Activated T-cell treated with anti-CD3 and anti-CD28 coated beads for 4 hours (primary cell): Measurements from ENCODE around the gene CNOT1.

Experiments used
- DNase-seq: peaks from one replicate; pipeline ENCODE4 v3.0.0-alpha.2; 2020

CNOT1 gene

DNA sequence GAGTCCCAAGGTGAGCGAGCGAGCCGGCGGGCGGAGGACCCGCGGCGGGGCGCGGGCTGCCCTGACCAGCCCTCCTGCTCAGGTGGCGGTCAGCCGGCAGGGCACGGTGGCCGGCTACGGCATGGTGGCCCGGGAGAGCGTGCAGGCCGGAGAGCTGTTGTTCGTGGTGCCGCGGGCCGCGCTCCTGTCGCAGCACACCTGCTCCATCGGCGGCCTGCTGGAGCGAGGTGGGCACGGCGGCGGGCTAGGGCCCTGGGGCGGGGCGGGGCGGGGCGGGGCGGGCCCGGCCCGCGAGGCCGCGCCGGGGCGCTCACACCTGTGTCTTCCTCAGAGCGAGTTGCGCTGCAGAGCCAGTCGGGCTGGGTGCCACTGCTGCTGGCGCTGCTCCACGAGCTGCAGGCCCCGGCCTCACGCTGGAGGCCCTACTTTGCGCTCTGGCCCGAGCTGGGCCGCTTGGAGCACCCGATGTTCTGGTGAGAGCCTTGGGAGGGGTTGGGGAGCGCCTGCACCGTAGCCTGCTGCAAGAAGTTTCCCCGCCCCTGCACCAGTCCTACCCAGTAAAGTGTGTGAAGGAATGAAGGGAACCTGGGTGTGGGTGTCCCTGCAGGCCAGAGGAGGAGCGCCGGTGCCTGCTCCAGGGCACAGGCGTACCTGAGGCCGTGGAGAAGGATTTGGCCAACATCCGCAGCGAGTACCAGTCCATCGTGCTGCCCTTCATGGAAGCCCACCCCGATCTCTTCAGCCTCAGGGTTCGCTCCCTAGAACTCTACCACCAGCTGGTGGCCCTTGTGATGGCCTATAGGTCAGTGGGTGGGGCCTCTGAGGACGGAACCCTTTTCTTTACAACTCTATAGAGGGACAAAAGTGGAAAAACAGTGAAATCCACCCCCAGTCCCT is 113.5 kb downstream of the CNOT1 start:
- no peak for DNase-seq

DNA sequence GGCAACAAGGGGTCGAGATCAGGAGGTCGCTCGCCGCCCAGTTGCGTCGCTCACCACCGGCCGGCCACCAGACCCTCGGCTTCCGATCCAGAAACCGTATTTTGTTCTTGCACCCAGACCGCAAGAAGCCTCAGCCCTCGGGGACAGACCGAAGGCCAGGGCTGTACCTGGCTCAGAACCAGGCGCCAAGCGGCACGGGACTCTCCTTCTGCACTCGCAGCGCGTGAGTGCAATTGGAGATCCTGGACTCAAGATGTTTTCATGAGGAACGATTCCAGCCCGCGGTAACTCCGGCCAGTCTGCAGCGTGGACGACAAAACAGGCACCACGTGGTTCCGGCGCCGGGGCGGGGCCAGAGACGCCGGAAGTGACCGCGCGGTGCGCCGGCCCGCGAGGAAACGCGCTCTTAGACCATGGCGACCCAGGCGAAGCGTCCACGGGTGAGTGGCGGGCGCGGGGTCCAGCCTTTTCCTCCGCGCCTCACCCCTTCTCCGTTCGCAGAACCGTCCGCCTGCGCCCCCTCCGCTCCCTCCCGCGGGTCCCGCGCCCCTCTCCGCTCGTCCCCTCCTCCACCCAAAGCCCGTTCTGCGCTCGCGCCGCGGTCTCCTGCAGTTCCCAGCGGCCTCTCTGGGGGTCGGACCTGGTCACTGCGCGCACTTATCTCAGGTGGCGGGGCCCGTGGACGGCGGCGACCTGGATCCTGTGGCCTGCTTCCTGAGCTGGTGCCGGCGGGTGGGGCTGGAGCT is 114.3 kb downstream of the CNOT1 start, which contains the start of gene SETD6:
Gene SETD6 (plus strand): TSS at position 393 of the 746 bp plus-strand sequence. CDS start 21 bp downstream, at position 414.
- peak; percentile 50 for DNase-seq

DNA sequence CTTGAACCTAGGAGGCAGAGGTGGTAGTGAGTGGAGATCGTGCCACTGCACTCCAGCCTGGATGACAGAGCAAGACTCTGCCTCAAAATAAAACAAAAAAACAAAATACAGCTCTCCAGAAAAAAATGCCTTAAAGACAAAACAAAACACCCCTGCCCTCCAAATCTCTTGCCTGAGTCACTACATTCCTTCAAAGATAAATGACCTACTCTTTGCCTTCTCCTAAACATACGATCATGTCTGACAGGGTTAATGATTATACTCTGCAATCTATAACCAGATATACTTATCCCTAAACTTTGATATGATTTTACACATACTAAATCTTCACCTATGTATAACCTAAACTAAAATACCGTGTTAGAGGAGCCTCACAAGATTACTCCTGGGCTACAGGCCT is 115.8 kb downstream of the CNOT1 start:
- DNase-seq: no peak

DNA sequence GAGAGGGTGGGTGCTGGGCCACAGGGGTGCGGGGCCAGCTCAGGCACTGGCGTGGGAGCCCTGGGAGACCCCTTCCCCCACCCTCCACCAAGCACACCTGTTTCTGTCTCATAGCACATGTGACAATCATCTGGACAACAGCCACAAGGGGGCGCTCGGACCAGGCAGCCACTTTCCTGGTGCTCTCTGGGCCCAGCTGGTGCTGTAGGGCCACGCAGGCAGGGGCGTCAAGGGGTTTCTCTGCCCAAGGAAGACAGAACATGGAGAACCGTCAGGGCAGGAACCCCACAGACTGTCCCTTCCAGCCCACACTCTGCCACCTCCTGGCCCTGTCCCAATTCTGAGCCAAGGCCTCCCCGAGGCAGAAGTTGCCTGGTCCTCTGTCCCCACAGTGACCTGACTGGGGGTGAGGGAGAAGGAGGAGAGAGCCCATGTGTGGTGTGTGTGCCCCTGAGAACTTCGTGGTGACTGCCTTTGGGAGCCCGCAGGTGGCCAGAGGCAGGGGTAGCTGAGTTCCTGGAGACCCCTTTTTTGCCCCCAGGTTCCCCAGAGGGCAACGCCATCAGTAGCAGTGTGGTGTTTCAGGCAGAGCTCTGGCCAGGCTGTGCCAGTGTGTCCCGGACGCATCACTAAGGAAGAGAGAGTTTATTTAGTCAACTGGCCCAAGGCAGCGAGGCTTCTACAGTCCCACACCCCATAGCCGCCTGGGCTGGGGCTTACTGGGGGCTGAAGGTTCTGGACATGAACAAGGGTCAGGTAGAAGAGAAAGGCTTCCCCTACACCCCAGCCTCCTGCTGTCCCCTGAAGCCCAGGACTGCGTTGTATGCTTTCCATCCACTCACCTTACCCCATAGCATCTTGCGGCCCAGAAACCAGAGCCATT is 117.5 kb downstream of the CNOT1 start:
- peak; percentile 83 for DNase-seq

DNA sequence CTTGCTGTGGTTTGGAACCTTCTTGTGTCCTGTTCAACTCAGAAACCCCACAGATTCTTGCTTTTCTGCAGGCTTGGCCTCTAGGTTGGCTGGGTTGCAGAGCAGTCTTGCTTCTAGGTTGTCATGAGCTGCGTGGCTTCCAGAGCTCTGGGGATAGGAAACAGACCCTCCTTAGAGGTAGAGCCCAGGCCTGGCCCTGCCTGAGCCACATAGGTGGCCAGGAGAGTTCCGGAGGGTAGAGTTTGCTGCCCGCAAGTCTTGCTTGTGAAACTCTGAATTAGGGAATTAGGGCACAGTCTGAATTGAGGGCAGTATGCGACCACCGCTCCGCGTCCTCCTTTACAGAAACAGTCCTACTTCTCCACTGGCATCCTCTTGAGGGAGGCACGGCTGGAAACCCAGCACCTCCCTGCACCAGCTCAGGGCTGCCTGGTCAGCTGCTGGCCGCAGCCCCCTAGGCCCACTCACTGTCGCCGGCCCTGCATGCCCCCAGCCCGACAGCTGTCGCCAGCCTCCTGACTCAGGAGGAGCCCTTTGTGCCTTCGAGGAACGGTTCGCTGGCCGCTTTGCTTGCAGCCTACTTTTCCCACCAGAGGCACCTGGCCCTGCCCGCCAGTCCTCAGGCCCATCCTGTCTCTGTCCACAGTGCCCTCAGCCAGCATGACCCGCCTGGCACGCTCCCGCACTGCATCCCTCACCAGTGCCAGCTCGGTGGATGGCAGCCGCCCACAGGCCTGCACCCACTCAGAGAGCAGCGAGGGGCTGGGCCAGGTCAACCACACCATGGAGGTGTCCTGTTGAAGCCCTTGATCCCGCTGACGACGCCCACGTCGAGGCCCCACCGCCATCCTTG is 118.6 kb downstream of the CNOT1 start:
- no peak for DNase-seq

DNA sequence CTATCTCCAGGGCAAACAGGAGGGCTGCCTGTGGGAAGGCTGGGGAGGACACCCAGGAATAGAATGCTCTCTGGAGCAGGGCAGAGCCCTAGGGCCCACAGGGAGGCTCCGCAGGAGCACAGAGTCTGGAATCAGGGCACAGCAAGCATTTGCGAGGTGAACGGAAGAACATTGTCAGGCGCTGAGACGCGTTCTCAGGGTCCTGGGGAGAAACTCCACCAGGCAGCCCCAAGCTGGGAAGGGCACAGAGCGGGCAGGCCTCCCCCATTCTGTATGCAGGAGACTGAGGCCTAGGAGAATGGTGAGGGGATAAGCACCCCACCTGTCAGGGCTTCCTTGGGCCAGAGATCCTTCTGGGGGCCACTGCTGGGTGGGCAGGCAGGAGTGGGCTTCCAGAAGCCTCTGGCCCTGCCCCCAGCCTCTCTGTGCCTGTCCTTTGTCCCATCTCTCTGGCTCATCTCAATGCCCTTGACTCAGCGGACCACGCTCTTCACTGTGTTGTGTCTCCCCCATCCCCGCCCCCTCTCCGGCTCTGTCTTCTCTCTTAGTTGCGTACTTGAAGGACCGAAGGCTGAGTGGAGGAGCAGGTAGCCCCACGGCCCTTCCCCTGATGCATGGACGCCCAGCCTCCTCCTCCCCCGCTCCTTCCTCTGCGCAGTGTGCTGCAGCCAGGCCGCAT is 119.4 kb downstream of the CNOT1 start:
- no peak for DNase-seq

DNA sequence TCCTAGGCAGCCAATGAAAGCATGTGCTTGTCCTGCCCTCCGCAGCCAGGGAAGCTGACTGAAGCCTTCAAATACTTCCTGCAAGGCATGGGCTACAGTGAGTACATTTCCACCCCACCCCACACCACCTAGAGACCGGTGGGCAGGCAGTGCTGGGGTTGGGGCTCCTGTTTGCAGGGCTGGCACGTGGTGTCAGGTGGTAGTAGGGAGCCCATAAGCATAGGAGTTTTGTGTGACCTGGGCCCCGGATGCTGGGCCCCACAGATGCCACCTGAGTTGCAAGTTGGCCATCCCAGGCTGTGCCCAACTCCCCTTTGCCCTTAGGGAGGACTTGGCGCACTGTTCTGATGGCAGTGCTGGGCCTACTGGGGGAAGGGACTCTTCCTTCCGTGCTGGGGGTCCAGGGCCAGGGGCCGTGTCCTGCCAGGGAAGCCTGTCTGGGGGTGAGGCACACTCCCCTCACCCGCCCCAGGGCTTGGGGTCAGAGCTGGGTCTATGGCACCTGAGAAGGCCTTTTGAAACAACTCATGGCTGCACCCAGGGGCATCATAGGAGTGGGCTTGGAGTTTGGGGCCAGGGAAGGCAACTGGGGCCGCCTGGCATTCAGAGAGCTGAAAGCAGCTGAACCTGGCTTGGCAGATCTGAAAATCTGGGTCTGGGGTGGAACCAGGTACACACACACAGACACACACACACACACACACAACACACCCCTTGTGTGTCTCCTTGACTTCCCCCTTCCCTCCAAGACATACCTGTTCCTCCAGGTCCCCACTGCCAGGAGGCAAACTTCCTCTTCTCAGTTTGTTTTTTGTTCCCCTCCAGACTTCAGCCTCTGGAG is 120.2 kb downstream of the CNOT1 start:
- no peak for DNase-seq

DNA sequence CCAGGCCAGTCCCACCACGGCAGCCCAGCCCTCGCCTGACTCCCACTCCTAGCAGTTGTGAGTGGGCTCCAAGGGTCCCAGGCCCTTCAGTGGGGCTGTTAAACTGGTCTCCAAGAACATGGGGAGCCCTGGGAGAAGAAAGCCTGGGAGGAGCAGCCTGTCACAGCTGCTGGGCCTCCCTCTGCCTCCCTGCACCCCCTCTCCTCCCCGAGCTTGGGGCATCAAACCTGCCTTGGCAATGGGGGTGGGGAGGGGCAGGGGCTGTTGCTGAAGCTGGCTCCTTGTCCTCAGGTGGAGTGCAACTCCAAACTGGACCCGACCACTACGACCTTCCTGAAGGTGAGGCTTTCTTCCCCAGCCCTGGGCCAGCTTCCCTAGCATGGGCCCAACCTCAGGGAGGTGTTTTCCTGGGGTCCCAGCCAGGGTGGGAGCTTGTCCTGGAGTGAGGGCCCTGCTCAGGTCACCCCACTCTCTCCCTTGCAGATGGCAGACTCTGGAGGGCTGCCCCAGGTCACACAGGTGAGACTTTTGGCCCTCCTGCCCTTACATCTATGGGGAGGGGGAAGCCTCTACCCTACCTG is 120.9 kb downstream of the CNOT1 start:
- no peak for DNase-seq

DNA sequence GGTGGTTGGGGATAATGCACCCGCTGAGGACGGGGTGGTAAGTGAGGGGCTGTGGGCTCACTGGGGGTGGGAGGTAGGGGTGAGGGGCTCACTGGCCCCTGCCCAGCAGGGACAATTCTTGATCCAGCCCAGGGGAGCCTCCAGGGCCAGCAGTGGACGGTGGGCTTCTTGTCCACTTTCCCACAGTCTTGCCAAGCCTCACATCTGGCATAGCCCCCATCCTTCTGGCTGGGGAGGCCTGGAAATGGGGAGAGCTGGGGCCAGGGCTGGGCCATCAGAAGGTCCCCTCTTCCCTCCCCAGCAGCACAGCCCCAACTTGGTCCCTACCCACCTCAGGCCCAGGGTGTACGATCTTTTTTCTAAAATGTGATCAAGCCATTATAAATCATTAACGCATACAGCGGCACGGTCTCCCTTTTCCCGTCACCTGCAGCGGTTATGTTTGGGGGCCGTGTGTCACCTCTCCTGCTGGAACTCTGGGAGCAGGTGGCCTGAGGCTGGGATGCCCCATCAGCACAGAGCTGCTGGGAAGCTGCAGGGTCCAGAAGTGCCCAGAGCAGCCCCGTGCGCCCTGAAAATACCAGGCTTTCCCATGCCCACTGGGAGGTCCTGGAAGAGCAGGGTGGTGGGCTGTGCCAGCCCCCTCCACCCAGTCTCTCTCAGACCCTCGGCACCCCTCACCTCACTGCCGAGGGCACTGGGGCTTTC is 121.5 kb downstream of the CNOT1 start:
- DNase-seq: no peak

DNA sequence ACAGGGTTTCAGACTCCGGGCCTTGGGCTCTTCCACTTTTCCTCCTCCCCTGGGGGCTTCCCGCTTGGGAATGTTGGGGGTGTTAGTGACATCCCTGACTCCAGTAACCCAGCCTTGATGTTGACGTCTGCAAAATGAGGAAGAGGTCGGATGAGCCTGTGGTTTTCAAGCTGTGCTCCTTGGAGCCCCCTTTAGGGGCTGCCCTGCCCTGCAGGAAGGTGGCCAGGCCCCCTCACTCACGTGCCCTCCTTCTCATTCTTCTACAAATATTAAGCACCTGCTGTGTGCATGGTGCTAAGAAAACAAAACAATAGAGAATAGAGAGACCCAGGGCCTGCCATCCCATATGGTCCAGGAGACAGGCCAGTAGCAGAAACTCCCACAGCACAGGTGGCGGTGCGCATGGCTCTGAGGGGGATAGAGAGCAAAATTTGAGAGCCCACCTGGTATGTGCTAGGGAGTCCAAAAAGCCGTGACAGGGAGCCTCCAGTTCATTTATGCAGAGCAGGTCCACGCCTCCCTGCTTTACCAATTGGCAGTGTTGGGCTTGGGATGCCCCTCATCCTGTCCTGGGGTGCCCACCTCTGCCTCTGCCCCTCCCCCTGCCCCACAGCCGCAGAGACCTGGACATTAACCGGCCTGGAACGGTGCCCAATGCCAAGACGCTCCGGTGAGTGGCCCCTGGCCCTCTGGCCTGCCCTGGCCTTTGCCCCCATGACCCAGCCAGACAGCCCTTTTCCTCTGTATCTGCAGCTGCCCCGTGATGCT is 122.2 kb downstream of the CNOT1 start:
- no peak for DNase-seq

DNA sequence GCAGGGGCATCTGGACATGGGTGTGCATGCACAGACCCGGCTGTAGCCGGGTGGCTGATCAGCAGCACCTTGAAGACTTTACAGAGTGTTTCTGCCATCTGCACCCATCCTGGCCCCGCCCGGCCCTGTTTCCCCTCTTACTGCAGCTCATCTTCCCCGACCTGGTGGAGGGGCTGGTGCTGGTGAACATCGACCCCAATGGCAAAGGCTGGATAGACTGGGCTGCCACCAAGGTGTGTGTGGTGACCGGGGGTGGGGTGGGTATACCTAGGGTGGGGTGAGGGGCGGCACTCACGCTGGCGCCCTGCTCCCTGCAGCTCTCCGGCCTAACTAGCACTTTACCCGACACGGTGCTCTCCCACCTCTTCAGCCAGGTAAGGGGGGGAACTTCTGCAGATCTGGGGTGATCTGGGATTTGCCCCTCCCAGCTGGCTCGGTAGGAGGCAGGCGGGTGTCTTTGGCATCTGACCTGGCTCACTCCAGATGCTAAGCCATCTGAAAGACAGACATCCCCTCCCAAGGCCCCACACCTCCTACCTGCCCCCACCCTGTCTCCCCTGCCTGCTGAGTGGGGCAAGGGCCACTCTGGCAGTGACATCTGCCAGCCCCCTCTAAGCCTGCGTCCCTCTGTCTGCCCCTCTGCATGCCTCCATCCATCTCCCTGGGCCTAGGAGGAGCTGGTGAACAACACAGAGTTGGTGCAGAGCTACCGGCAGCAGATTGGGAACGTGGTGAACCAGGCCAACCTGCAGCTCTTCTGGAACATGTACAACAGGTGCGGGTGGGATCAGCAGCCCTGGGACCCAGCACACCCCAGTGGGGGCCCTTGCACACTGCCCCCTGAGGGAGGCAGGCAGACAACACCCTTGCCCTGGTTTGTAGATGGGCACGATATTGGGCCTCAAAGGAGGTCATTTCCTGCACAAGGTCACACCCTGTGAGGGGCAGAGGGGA is 123.1 kb downstream of the CNOT1 start:
- DNase-seq: no peak

DNA sequence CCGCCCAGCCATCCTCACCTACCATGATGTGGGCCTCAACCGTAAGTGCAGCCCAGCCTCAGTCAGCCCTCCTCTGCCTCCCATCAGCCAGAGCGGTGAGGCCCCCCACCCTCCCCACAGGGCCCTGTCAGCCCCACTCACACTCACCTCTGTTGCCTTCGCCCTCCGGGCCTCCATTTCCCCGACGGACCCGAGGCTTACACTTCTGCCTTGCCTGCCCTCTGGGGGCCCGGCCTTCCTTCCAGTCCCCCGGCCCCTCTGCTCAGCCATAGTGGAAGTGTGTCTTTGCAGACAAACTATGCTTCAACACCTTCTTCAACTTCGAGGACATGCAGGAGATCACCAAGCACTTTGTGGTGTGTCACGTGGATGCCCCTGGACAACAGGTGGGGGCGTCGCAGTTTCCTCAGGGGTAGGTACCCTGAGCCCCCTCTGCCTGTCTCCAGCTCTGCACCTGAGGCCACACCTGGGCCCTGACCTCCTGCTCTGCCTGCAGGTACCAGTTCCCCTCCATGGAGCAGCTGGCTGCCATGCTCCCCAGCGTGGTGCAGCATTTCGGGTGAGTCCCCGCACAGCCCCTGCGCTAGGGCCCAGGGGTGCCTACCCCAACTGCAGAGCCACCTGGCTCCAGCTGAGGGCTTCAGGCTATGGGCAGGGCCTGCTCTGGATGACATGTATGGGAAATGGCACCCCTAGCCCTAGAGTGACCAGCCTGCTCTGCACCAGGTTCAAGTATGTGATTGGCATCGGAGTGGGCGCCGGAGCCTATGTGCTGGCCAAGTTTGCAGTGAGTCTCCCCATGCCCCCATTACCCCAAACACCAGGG is 125.5 kb downstream of the CNOT1 start:
- DNase-seq: no peak

DNA sequence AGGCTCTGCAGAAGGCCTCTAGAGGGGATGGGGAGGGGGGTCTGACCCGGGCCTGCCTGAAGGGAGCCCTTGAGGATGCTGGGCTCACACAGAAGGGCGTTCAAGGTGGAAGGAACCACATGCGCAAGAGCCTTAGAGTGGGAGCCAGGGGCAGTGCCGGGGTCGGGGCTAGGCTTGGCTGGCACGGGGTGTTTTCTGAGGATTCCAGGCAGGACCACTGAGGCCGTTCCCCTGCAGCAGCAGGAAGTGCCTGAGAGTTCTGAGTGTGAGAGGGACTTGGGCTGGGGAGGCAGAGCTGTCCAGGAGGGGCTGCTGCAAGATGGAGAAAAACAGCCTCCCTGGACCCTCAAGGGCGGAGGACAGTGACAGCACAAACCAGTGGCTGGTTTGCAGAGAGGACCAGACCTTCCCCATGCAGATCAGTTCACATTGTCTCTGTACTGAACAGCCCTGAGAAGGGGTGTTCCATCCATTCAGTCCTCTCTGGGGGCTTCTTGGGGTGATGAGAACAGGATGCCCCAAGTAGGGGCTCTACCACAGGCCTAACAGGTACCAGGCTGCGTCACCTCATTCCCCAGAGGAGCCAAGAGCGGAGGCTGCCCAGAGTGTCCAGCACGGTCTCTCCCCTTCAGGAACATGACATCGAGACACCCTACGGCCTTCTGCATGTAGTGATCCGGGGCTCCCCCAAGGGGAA is 126.3 kb downstream of the CNOT1 start:
- DNase-seq: no peak

DNA sequence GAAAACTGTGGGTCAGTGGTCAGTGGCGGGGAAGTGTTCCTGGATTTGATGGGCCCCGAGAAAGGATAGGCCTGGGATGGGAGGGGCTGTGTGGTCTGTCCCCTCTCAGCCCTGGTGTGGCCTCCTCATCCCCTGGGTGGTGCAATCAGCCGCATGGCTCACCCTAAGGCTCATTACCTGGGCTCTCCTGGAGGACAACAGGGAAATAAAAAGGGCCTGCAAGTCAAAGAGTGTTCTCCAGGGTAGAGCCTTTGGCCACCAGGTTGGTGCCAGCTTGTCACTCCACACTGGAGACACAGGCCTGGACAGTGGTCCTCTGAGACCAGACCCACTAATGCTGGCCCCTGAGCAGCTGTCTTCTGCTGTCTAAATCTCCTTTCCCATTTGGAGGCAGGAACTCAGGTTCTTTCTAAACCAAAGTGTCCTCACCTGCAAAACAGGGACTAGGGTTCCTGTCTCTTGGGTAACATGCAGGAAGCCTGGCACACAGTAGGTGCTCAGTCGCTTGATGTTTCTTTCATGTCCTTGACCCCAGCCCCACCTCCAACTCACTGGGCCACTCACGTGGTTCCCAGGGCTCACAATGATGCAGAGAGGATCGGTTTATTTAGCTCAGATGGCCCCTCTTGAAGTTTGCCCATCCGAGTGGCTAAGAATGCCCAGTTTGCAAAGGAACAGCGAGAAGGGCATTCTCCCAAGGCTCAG is 127.3 kb downstream of the CNOT1 start:
- no peak for DNase-seq
